RWPE1 (cell line): ENCODE results near the gene CDIP1.

Experiments
- CTCF ChIA-PET: fragments of 350-600 bp; sonication (Branson Sonifier 250); formaldehyde crosslinking; extraction: SDS; loops from one replicate; lab custom pipeline; 2021; lab: Yijun Ruan, JAX
- POLR2A ChIA-PET: fragments of 400-600 bp; formaldehyde crosslinking; extraction: SDS; loops from one replicate; lab custom pipeline; 2020; ENCODE audit warnings: antibody characterized with exemption; ENCODE audit not compliant: low non-redundant PET; lab: Yijun Ruan, JAX
- DNase-seq: peaks from one replicate; pipeline ENCODE4 v3.0.0; 2012; ENCODE audit warnings: low spot score
- H3K27ac ChIP-seq: fragments of 450-650 bp; 2 replicates; pipeline ENCODE4 v1.5.1; 2017
- CTCF ChIP-seq: fragments of 450-650 bp; conservative IDR thresholded peaks from 2 replicates; pipeline ENCODE4 v1.5.1; 2017; ENCODE audit warnings: low read depth, mild to moderate bottlenecking

CDIP1 gene

DNA sequence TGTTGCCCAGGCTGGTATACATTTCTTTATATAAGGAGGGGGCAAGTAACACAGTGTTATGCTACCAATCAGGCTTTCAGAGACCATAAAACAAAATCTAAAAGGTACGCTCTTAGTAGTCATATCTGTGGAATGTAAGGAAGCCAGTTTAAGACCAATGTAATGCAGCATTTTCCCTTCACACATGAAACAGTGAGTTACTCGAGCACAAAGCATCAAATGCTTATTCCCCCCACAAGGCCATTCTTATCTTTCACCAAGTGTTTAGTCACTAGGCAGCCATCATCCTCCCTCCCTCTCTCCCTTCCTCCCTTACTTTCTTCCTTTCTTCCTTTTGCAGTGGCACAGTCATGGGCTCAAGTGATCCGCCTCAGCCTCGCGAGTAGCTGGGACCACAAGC is 49.5 kb downstream of the CDIP1 start:
- peak; percentile 57 for DNase-seq
- ChIA-PET CTCF (interaction anchor here (0.5 to 0.6 kb wide), 2 partner anchors 12 to 161 kb away, joined by 3 to 4 read pairs; no protein-coding TSS in a partner anchor), POLR2A (no interaction called here)
- no peak for TF ChIP-seq CTCF
- H3K27ac ChIP-seq: peak overlapping the region; percentile 60

DNA sequence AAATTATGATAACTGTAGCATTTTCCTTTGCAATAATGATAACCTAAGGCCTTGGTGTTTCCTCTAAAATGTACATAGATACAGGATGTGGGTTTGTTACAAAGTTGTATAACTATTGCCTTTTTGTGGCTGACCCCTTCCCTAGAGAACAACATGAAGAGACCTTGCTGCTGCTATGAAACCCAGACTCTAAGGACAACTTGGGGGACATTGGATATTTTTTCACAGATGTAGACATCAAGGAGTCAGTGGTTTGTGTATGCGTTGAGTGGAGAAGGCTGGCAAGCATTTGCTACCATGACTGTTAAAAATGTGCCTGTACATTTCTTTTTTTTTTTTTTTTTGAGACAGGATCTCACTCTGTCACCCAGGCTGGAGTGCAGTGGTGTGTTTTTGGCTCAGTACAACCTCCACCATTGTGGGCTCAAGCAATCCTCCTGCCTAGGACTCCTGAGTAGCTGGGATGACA is 50.0 kb downstream of the CDIP1 start:
- no peak for DNase-seq
- ChIA-PET CTCF (no interaction called here), POLR2A (interaction anchor here (0.6 kb wide), 1 partner anchor 74 kb away, joined by 3 read pairs; no protein-coding TSS in a partner anchor)
- peak overlapping the region; percentile 60; the same call in 1 of the 2 replicates for H3K27ac ChIP-seq
- TF ChIP-seq CTCF: no peak

DNA sequence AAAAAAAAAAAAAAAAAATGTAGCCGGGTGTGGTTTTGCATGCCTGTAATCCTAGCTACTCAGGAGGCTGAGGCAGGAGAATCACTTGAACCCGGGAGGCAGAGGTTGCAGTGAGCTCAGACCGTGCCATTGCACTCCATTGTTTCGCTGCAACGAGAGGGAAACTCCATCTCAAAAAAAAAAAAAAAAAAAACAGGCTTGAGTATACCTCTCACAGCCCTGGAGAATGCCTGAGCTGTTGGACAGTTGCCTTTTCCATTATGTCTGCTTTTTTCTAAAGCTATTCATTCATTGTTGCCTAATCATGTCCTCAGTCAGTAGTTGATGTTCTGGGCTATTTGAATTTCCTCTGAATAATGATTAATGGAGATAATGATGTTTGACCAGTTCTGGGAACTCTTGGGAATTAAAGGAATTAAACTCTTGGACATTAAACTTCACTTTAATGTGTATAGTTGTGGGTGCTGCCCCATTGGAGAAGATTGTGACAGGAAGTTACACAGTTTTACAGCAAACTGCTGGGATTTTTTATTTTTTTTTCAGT is 50.5 kb downstream of the CDIP1 start:
- CTCF ChIA-PET: interaction anchor here (2.1 kb wide), 1 partner anchor 12 kb away, joined by 11 read pairs; the partner anchor contains the start of gene HMOX2
- no peak for DNase-seq
- peak overlapping the region; percentile 60 for H3K27ac ChIP-seq
- TF ChIP-seq CTCF: no peak
- POLR2A ChIA-PET: interaction anchor here (0.6 to 0.7 kb wide), 3 partner anchors 73 to 287 kb away, joined by 3 to 5 read pairs (median 3); no protein-coding TSS in a partner anchor

DNA sequence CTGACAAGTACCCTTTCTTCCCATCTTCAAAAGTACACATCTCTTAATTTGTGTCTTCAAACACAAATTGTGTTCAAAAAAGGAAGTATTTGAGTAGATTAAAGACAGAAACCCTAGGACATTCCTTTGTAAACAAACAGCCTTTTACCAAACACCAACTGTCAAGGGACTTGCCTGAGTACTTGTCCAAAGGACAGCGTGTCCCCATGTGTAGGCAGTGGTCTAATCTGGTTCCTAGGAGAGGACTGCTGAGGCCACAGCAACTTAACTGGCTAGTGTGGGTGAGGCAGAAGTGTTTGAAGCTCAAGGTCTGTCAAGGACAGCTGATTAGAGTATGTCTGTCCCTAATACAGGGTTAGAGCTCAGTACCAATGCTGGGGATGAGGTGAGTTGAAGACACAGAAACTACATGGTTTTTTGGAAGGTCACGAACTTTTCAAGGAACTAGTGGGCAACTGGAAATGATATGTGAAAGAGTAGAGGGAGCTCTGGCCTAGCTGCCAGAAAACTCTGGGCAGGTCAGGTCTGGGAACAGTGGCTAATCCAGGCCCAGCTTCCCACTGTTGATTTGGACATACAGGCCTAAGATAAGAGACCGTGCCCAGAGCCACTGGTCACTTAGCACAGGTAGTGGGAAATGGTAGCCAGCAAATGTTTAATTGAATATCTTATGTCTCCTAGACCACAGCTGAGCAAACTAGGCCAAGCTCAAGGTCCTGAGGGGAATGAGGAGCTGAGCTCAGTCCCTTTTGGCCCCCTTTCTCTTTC is 52.3 kb downstream of the CDIP1 start:
- peak overlapping the region; percentile 60; the same call in 1 of the 2 replicates for H3K27ac ChIP-seq
- no peak for TF ChIP-seq CTCF
- no peak for DNase-seq
- ChIA-PET POLR2A (no interaction called here), CTCF (interaction anchor here (0.6 to 2.1 kb wide), 2 partner anchors 10 to 38 kb away, joined by 3 to 11 read pairs; partner anchors contain the start of gene HMOX2)

GRCh38 chr16:4481963-4482362 is 56.6 kb downstream of the CDIP1 start:
- no peak overlapping the region for H3K27ac ChIP-seq
- no peak for TF ChIP-seq CTCF
- POLR2A ChIA-PET: no interaction called here
- CTCF ChIA-PET: no interaction called here
- no peak for DNase-seq

GRCh38 chr16:4481526-4481925 is 57.0 kb downstream of the CDIP1 start:
- ChIA-PET CTCF (no interaction called here), POLR2A (no interaction called here)
- no peak for TF ChIP-seq CTCF
- no peak for DNase-seq
- no peak overlapping the region for H3K27ac ChIP-seq
